SJSA1 (cell line): Measurements from ENCODE around the gene CERKL. TPM values are rescaled to one million over a fixed set of nuclear protein-coding genes. Genes with fewer than 3 reads are reported as not detected.

Experiments
- DNase-seq, 2 experiments: peaks; one replicate each; pipeline ENCODE4 v3.0.0-alpha.2; 2015 to 2020; ENCODE audit warnings: low spot score in 2 of 2, low read depth in 1 of 2
- H3K27ac ChIP-seq: fragments of 250-450 bp; sonication (Bioruptor Pico); 2 replicates; pipeline ENCODE4 v1.5.1; 2020; ENCODE audit warnings: mild to moderate bottlenecking, moderate library complexity
- H3K27me3 ChIP-seq: fragments of 250-450 bp; sonication (Bioruptor Pico); replicated peaks from 2 replicates; pipeline ENCODE4 v1.5.1; 2020; ENCODE audit warnings: mild to moderate bottlenecking, moderate library complexity
- H3K36me3 ChIP-seq: fragments of 250-450 bp; sonication (Bioruptor Pico); 2 replicates; pipeline ENCODE4 v1.5.1; 2020; ENCODE audit warnings: mild to moderate bottlenecking
- H3K4me1 ChIP-seq: fragments of 250-450 bp; sonication (Bioruptor Pico); replicated peaks from 2 replicates; pipeline ENCODE4 v1.6.1; 2021; ENCODE audit warnings: mild to moderate bottlenecking
- H3K4me3 ChIP-seq: fragments of 250-450 bp; sonication (Bioruptor Pico); 2 replicates; pipeline ENCODE4 v1.5.1; 2020; ENCODE audit warnings: mild to moderate bottlenecking
- H3K9me3 ChIP-seq: fragments of 250-450 bp; sonication (Bioruptor Pico); replicated peaks from 2 replicates; pipeline ENCODE4 v1.5.1; 2020; ENCODE audit warnings: mild to moderate bottlenecking
- total RNA-seq: library from RNA; depleted of rRNA; stranded (reverse); fragments of >200 nt; shearing (Covaris generic); gene quantifications from 2 replicates; pipeline ENCODE4 v1.2.3, GENCODE V29; 2014

The CERKL gene
- total RNA-seq, 1 experiment from 2014 or later, result 0.11 TPM

DNA sequence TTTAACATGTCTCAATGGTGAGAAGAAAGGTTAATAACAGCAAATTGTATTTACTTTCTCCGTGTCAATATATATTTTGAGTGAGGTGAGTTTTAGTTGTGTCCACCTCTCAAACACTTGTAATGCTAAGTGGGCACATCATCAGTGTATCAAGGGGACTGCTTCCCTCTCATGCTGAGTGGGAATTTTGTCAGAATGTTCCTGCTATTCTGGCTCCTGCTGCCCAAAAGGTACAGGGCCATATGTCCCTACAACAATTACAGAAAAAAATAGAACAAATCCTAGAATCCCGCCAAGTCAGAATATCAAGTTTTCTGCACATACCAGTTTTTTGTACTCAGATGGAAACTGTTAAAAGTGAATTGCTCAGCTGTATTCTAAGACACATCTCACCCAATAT lies 5.4 kb upstream of the CERKL start:
- no peak overlapping the region for H3K27ac ChIP-seq
- H3K4me1 ChIP-seq, result no peaks in the 10 kb centered on the region
- no peaks in the 10 kb centered on the region; the same call in 1 of the 2 replicates for H3K9me3 ChIP-seq
- peaks cover 27% of the 10 kb centered on the region for H3K27me3 ChIP-seq
- no peak overlapping the region for H3K4me3 ChIP-seq
- H3K36me3 ChIP-seq, result no peaks in the 10 kb centered on the region
- no peak for DNase-seq

DNA sequence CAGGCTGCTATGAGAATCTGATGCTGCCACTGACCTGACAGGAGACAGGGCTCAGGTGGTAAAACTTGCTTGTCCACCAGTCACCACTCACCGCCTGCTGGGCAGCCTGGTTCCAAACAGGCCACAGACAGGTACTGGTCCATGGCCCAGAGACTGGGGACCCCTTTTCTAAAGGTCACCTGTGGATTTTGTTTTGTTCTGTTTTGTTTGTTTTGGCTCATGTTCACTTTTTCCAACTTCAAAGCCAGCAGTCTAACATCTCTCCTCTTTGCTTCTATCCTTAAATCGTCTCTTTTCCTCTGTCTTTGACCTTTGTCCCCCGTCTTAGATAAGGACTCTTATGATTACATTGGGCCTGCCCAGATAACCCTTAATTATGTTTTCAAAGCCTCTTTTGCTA lies 3.3 kb upstream of the CERKL start:
- H3K9me3 ChIP-seq, result no peaks in the 10 kb centered on the region; the same call in 1 of the 2 replicates
- DNase-seq, result no peak
- H3K4me3 ChIP-seq, result no peak overlapping the region
- H3K36me3 ChIP-seq, result no peaks in the 10 kb centered on the region
- no peak overlapping the region for H3K27ac ChIP-seq
- H3K27me3 ChIP-seq, result peaks cover 43% of the 10 kb centered on the region
- peaks cover 6% of the 10 kb centered on the region for H3K4me1 ChIP-seq

DNA sequence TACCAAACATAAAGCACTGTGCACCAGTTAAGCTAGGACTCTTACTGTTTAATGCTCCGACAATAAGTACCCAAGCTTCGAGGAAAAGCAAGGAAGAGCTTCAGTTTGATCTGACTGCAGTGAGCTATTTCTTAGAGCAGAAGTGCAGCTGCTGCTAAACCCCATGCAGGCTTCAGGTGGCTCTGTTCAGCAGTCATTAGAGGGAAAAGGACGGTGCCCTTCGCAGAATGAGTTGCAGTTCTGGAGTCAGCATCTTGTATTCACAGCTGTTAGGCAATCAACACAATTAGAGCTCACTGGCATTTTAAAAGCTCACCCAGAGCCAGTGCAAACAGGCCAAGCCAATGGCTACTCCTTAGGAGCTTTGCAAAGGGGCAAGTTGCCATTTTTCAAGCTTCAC lies 1.5 kb upstream of the CERKL start:
- Histone ChIP-seq H3K4me1 (peaks cover 6% of the 10 kb centered on the region), H3K27me3 (peaks cover 45% of the 10 kb centered on the region), H3K36me3 (no peaks in the 10 kb centered on the region), H3K27ac (no peak overlapping the region), H3K9me3 (no peaks in the 10 kb centered on the region; the same call in 1 of the 2 replicates), H3K4me3 (no peak overlapping the region)
- DNase-seq, result no peak

- H3K27me3 ChIP-seq, result peaks cover 38% of the 10 kb centered on the region
- peaks cover 6% of the 10 kb centered on the region for H3K4me1 ChIP-seq
- no peaks in the 10 kb centered on the region; the same call in 1 of the 2 replicates for H3K9me3 ChIP-seq
- H3K4me3 ChIP-seq, result no peak overlapping the region
- H3K27ac ChIP-seq, result no peak overlapping the region
- DNase-seq, result no peak
- no peaks in the 10 kb centered on the region for H3K36me3 ChIP-seq
Measured at GRCh38 chr2:181657379-181657778, 474 bp upstream of the CERKL start.

DNA sequence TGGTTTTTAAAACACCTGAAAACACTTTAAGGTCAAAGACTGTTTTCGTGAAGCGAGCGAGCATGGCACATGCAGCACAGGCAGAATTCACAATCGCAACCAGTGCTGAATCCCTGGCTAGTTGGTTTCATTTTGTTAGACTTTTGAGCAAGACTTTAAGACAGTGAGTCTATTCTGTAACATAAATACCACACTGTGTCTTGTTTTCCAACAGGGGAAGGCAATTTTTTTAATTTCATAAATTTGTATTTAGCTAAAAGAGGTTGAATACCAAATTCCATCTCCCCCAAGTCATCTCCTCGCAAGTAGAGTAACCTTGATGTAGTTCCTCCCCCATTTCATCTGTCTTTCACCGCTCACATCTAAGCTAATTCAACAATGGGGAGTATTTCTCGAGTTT lies 1.4 kb downstream of the CERKL start:
- H3K9me3 ChIP-seq, result no peaks in the 10 kb centered on the region; the same call in 1 of the 2 replicates
- H3K36me3 ChIP-seq, result no peaks in the 10 kb centered on the region
- peaks cover 6% of the 10 kb centered on the region for H3K4me1 ChIP-seq
- no peak for DNase-seq
- H3K27ac ChIP-seq, result no peak overlapping the region
- H3K27me3 ChIP-seq, result peaks cover 36% of the 10 kb centered on the region
- H3K4me3 ChIP-seq, result no peak overlapping the region

DNA sequence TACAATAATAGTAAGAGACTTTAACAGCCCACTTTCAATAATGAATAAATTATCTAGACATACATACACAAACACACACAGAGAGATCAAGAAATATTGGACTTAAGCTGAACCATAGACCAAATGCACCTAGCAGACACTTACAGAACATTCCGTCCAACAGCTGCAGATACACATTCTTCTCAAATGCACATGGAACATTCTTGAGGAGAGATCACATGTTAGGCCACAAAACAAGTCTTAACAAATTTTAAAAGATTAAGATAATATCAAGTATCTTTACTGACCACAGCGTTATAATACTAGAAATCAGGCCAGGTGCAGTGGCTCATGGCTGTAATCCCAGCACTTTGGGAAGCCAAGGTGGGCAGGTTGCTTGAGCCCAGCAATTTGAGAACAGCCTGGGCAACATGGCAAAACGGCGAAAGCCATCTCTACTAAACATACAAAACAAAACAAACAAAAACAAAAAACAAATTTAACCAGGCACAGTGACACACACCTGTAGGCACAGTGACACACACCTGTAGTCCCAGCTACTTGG lies 7.4 kb downstream of the CERKL start:
- no peaks in the 10 kb centered on the region for H3K4me1 ChIP-seq
- no peak overlapping the region for H3K27ac ChIP-seq
- DNase-seq, result no peak
- H3K36me3 ChIP-seq, result no peaks in the 10 kb centered on the region
- no peak overlapping the region for H3K4me3 ChIP-seq
- no peaks in the 10 kb centered on the region for H3K9me3 ChIP-seq
- no peaks in the 10 kb centered on the region; the same call in 1 of the 2 replicates for H3K27me3 ChIP-seq

- no peaks in the 10 kb centered on the region for H3K36me3 ChIP-seq
- no peak overlapping the region for H3K4me3 ChIP-seq
- no peaks in the 10 kb centered on the region for H3K4me1 ChIP-seq
- no peaks in the 10 kb centered on the region for H3K9me3 ChIP-seq
- no peak for DNase-seq
- no peaks in the 10 kb centered on the region; the same call in 1 of the 2 replicates for H3K27me3 ChIP-seq
- H3K27ac ChIP-seq, result no peak overlapping the region
Measured at GRCh38 chr2:181648478-181649155, 8.3 kb downstream of the CERKL start.

DNA sequence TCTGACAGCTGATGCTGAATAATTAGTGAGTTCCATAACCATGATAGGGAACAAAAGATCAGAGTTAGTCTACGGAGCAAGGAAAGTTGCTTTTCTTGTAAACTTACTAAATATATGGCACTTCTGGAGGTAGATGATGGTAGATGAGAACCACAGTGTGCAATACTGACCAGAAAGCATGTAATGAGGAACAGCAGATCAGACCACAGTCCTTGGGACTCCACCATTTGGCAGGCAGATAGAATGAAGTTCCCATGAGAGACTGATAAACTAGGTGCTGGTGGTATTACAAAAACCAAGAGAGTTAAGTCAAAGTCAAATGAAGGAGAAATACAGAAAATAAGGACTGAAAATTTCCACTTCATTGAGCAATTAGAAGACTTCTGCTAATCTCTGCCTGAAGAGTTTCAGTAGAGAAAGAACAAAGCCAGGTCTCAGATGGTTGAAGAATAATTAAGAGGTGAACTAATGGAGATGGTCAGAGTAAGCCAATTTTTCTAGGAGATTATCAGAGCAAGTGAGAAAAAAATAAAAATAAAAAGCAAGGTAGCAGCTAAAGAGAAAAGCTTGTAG lies 10.4 kb downstream of the CERKL start:
- Histone ChIP-seq H3K27me3 (no peaks in the 10 kb centered on the region; the same call in 1 of the 2 replicates), H3K36me3 (no peaks in the 10 kb centered on the region), H3K4me3 (no peak overlapping the region), H3K27ac (no peak overlapping the region), H3K4me1 (no peaks in the 10 kb centered on the region), H3K9me3 (no peaks in the 10 kb centered on the region)
- DNase-seq, result no peak

- no peak overlapping the region for H3K27ac ChIP-seq
- H3K4me3 ChIP-seq, result no peak overlapping the region
- H3K27me3 ChIP-seq, result no peaks in the 10 kb centered on the region
- no peaks in the 10 kb centered on the region for H3K9me3 ChIP-seq
- H3K36me3 ChIP-seq, result no peaks in the 10 kb centered on the region
- no peak for DNase-seq
- H3K4me1 ChIP-seq, result no peaks in the 10 kb centered on the region
Measured at GRCh38 chr2:181643151-181643550, 13.8 kb downstream of the CERKL start.

GRCh38 chr2:181642086-181642485 lies 14.8 kb downstream of the CERKL start:
- Histone ChIP-seq H3K4me1 (no peaks in the 10 kb centered on the region), H3K4me3 (no peak overlapping the region), H3K9me3 (no peaks in the 10 kb centered on the region), H3K27ac (no peak overlapping the region), H3K36me3 (no peaks in the 10 kb centered on the region), H3K27me3 (no peaks in the 10 kb centered on the region)
- DNase-seq, result no peak

- no peak overlapping the region for H3K4me3 ChIP-seq
- no peak overlapping the region for H3K27ac ChIP-seq
- no peak for DNase-seq
- no peaks in the 10 kb centered on the region for H3K4me1 ChIP-seq
- no peaks in the 10 kb centered on the region for H3K36me3 ChIP-seq
- H3K27me3 ChIP-seq, result peaks cover 6% of the 10 kb centered on the region; the same call in 1 of the 2 replicates
- H3K9me3 ChIP-seq, result no peaks in the 10 kb centered on the region
Measured at GRCh38 chr2:181639686-181640085, 17.2 kb downstream of the CERKL start.

GRCh38 chr2:181632733-181633401 lies 24.0 kb downstream of the CERKL start:
- Histone ChIP-seq H3K9me3 (no peaks in the 10 kb centered on the region), H3K4me1 (no peaks in the 10 kb centered on the region), H3K27me3 (peaks cover 8% of the 10 kb centered on the region; the same call in 1 of the 2 replicates), H3K36me3 (no peaks in the 10 kb centered on the region), H3K27ac (no peak overlapping the region), H3K4me3 (no peak overlapping the region)
- DNase-seq, result no peak

- no peaks in the 10 kb centered on the region for H3K36me3 ChIP-seq
- no peak overlapping the region for H3K4me3 ChIP-seq
- H3K9me3 ChIP-seq, result no peaks in the 10 kb centered on the region
- H3K4me1 ChIP-seq, result no peaks in the 10 kb centered on the region
- DNase-seq, result no peak
- no peak overlapping the region for H3K27ac ChIP-seq
- 0 out of 2 replicates have a peak, but pooled peaks cover 3% of the 10 kb centered on the region for H3K27me3 ChIP-seq
Measured at GRCh38 chr2:181628590-181629585, 28.0 kb downstream of the CERKL start.
